Astrocyte (in vitro differentiated cells and primary cell): Measurements from ENCODE around the gene SP9.
A peak's percentile ranks its signal among the peaks of the same experiment; 100 is the strongest.

Source experiments
- EZH2 ChIP-seq: IDR thresholded peaks from 2 replicates; pipeline ENCODE4 v1.6.1; 2012; ENCODE audit warnings: mild to moderate bottlenecking, low read length, inconsistent platforms; ENCODE audit not compliant: insufficient read depth
- TF ChIP-seq, protein P1 (sequence below): IDR thresholded peaks from 2 replicates; pipeline ENCODE4 v1.5.1; 2011; ENCODE audit warnings: low read depth, mild to moderate bottlenecking, inconsistent platforms, low read length, moderate library complexity; ENCODE audit not compliant: insufficient read depth

DNA sequence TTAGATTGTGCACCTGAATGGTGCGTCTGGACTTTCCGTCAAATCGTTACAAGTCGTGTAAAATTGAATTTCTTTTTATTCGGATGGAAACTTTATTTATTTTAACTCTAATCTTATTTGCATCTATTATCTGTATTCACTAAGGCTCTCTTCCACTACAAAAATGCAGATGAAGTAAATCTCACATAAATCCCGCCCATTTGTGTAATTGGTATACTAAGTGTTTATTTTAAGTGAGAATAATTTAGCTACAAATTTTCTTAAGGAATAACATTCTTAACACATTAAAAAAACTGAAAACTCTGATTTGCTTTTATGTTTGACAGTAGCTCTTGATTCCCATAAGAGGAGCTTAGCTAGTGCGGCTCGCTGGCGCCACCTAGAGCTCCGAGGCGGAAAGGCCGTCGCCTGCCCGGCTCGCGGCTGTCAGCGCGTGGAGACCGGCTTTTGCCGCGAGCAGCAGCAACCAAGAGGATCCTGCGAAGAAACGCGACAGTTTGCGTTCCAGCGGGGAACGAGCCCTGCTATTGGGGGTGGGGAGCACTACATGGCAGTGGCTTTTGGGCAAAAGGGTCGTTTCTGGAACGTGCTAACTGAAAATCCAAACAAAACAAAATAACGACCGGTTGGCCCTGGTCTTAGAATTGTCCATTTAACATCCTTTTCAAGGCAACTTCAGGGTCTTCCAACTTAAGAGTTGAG is 6.7 kb downstream of the SP9 start:
- TF ChIP-seq, protein P1, sequence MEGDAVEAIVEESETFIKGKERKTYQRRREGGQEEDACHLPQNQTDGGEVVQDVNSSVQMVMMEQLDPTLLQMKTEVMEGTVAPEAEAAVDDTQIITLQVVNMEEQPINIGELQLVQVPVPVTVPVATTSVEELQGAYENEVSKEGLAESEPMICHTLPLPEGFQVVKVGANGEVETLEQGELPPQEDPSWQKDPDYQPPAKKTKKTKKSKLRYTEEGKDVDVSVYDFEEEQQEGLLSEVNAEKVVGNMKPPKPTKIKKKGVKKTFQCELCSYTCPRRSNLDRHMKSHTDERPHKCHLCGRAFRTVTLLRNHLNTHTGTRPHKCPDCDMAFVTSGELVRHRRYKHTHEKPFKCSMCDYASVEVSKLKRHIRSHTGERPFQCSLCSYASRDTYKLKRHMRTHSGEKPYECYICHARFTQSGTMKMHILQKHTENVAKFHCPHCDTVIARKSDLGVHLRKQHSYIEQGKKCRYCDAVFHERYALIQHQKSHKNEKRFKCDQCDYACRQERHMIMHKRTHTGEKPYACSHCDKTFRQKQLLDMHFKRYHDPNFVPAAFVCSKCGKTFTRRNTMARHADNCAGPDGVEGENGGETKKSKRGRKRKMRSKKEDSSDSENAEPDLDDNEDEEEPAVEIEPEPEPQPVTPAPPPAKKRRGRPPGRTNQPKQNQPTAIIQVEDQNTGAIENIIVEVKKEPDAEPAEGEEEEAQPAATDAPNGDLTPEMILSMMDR, result peak; percentile 96
- TF ChIP-seq EZH2, result no peak
